ENCODE measurements around the gene CRACR2B. TPM values are rescaled to one million over a fixed set of nuclear protein-coding genes. Genes with fewer than 3 reads are reported as not detected.

Gene CRACR2B
- total and polyA plus RNA-seq, 2 of the 8 experiments (the other 6 are each of a cell fraction or from before 2014, with no cell fraction given), result 18.2 to 26.4 TPM

GRCh38 chr11:788009-788640 lies 39.6 kb upstream of the CRACR2B start (continued):
- TF ChIP-seq CHD7 (IDR thresholded peaks at IDR 0.05; ENCODE audit: insufficient replicate concordance, low read length), result no peak
- TF ChIP-seq SAP30 (IDR thresholded peaks at IDR 0.05; ENCODE audit: insufficient read depth, insufficient replicate concordance, low read length), result no peak
- TF ChIP-seq TAF7 (optimal IDR thresholded peaks at IDR 0.05; ENCODE audit: borderline replicate concordance, low read depth, low read length), result no peak
- no peak for TF ChIP-seq BCL11A (IDR thresholded peaks at IDR 0.05; ENCODE audit: low read depth in 2 of 2, low read length in 2 of 2)
- no peak for TF ChIP-seq MAFK (IDR thresholded peaks at IDR 0.05; ENCODE audit: low read depth, low read length)
- TF ChIP-seq POU5F1 (IDR thresholded peaks at IDR 0.05; ENCODE audit: low read depth, low read length), result no peak
- TF ChIP-seq HDAC6 (IDR thresholded peaks at IDR 0.05; ENCODE audit: low read depth, low read length), result no peak
- no peak for TF ChIP-seq CREB1 (IDR thresholded peaks at IDR 0.05)
- TF ChIP-seq CBX5 (IDR thresholded peaks at IDR 0.05; ENCODE audit: low read depth, low read length), result no peak
- no peak for TF ChIP-seq SP1 (IDR thresholded peaks at IDR 0.05; ENCODE audit: low read depth, low read length)
- no peak for TF ChIP-seq CBX8 (IDR thresholded peaks at IDR 0.05; ENCODE audit: borderline replicate concordance, low read depth, low read length)

Measured in H1 (cell line).